Neutrophil (primary cell): ENCODE measurements around the gene CHST9.

Experiments used
- H3K27ac ChIP-seq: fragments of 200-600 bp; sonication (generic); 2 replicates; pipeline ENCODE4 v1.5.1; 2016; ENCODE audit warnings: mild to moderate bottlenecking, moderate library complexity
- H3K27me3 ChIP-seq: fragments of 200-600 bp; sonication (generic); 2 replicates; pipeline ENCODE4 v1.6.0; 2016; ENCODE audit warnings: mild to moderate bottlenecking
- H3K36me3 ChIP-seq: fragments of 200-600 bp; sonication (generic); 2 replicates; pipeline ENCODE4 v1.5.1; 2017
- H3K4me1 ChIP-seq, 2 experiments: fragments of 200-600 bp in 1 of 2; sonication (generic) in 1 of 2; 1 replicate in 1 of 2; 2 replicates in 1 of 2; pipeline versions ENCODE4 v1.5.1 to v1.6.1; 2013 to 2016; ENCODE audit warnings: low read depth in 1 of 2, low read length in 1 of 2, mild to moderate bottlenecking in 1 of 2, moderate library complexity in 1 of 2; ENCODE audit not compliant: control insufficient read depth in 1 of 2, insufficient read depth in 1 of 2
- H3K4me3 ChIP-seq, 2 experiments: fragments of 200-600 bp in 1 of 2; sonication (generic) in 1 of 2; 1 replicate in 1 of 2; 2 replicates in 1 of 2; pipeline ENCODE4 v1.5.1; 2013 to 2016; ENCODE audit warnings: low read depth in 1 of 2, low read length in 1 of 2, mild to moderate bottlenecking in 1 of 2, moderate library complexity in 1 of 2
- H3K9me3 ChIP-seq: fragments of 200-600 bp; sonication (generic); 2 replicates; pipeline ENCODE4 v1.5.1; 2016
- TF ChIP-seq, protein P1 (sequence below): fragments of 200-600 bp; sonication (generic); IDR thresholded peaks from 2 replicates; pipeline ENCODE4 v1.5.1; 2016; ENCODE audit warnings: antibody characterized with exemption

Gene CHST9

DNA sequence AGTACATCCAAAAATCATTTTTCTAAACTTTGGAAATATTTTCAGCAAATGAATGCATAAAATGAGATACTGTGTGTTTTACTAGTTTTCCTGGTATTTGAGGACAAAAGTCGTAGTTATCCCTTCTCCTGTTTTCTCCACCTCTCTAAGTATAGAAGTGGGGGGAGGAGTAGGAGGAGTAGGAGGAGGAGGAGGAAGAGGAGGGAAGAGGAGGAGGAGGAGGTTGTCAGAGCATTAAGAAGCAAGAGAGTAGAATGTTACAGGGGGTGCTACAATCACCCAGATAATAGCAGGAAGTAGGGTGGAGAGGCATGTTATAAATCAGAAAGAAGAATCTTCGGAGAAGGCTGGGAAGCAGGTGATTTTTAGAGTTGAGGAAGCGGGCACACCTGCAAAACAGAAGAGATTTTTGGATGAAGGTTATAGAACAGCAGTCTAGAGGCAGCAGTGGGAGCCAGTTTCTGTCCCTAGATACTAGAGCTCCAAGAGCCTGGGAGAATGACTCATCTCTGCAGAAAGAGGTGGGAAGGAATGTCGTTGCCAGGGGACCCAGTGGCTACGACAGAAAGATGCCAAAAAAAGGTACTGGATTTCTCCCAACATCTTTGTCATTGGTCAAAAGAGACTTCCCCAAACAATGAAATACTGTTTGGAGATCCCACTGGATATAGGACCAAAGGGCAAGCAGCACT lies 275.4 kb downstream of the CHST9 start:
- Histone ChIP-seq H3K27me3 (no peaks in the 10 kb centered on the region), H3K4me1 (no peaks in the 10 kb centered on the region), H3K9me3 (no peaks in the 10 kb centered on the region), H3K4me3 (no peak overlapping the region), H3K27ac (no peak overlapping the region), H3K36me3 (no peaks in the 10 kb centered on the region)
- TF ChIP-seq, protein P1, sequence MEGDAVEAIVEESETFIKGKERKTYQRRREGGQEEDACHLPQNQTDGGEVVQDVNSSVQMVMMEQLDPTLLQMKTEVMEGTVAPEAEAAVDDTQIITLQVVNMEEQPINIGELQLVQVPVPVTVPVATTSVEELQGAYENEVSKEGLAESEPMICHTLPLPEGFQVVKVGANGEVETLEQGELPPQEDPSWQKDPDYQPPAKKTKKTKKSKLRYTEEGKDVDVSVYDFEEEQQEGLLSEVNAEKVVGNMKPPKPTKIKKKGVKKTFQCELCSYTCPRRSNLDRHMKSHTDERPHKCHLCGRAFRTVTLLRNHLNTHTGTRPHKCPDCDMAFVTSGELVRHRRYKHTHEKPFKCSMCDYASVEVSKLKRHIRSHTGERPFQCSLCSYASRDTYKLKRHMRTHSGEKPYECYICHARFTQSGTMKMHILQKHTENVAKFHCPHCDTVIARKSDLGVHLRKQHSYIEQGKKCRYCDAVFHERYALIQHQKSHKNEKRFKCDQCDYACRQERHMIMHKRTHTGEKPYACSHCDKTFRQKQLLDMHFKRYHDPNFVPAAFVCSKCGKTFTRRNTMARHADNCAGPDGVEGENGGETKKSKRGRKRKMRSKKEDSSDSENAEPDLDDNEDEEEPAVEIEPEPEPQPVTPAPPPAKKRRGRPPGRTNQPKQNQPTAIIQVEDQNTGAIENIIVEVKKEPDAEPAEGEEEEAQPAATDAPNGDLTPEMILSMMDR = no peak

DNA sequence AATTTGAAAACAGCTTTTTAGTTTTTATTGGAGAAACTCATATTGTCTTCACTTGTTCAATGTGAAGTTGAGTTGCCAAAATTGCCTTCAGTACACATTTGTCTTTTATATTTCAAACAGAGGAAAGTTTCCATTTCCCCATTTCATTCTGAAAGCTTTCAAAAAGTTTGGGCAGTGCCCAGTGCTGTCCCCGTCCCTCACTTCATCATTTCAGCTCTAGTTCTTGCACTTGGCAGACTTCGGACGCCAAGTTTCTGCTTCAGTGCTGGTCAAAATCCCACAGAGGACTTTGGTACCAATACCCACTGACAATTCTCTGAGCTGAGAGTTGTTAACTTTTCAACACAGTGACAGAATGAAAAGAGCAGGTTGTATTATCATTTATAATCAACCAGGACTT lies 276.2 kb downstream of the CHST9 start:
- TF ChIP-seq, protein P1 = no peak
- H3K9me3 ChIP-seq = no peaks in the 10 kb centered on the region
- no peaks in the 10 kb centered on the region for H3K27me3 ChIP-seq
- H3K4me1 ChIP-seq = no peaks in the 10 kb centered on the region
- H3K36me3 ChIP-seq = no peaks in the 10 kb centered on the region
- H3K4me3 ChIP-seq = no peak overlapping the region
- H3K27ac ChIP-seq = no peak overlapping the region

DNA sequence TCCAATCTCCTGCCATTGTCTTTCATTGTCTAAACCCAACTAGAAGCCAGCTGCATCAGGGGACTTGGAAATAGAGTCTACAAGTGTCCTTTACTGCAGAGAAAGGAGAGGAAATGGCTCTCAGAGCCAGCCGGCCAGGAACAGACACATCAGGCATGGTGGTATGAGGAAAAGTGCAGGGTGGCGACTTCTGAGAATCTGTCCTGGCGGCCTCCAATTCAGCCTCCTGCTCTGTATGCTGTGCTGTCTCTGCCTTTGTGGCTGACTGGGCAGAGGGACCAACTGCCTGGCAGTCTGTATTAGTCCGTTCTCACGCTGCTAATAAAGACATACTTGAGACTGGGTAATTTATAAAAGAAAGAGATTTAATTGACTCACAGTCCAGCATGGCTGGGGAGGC lies 282.8 kb downstream of the CHST9 start:
- no peaks in the 10 kb centered on the region for H3K27me3 ChIP-seq
- TF ChIP-seq, protein P1 = no peak
- H3K4me1 ChIP-seq = no peaks in the 10 kb centered on the region
- H3K4me3 ChIP-seq = no peak overlapping the region
- no peaks in the 10 kb centered on the region for H3K9me3 ChIP-seq
- H3K27ac ChIP-seq = no peak overlapping the region
- no peaks in the 10 kb centered on the region for H3K36me3 ChIP-seq

DNA sequence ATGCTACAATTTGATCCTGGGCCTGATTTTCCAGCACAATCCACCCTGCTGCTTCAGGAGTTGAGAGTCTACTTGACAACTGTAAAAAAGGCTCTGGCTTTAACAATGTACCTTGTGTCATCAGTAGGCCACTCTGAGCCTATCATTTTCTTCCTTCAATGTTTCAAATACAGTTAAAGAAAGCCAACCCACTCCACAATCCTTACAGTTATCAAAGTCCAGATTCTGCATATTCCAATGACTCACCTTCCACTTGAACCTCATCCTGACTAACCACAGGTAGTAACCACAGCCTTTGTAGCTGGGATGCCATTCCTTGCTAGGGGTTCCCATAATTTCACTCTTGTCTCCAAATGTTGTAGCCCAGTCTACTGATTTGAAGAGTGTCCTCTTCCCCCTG lies 284.1 kb downstream of the CHST9 start:
- TF ChIP-seq, protein P1 = no peak

DNA sequence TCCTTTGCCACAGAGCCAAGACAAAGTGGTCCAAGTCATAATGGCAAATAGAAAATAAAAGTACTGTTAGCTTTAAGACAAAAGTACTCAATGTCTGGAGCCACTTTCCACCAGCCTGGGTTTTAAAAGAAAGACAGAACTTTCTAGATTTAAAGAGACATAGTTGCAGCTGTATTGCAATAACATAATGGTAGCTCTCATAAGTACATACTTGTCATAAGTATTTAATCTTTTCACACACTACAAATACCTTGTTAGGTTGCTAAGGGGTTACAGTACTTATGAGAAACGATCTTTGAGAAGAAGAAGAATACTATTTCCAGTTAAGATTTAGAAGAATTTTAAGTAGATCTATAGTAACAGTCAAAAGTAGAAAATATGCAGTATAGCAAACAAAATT lies 290.7 kb downstream of the CHST9 start:
- Histone ChIP-seq H3K4me3 (no peak overlapping the region), H3K36me3 (no peaks in the 10 kb centered on the region), H3K9me3 (no peaks in the 10 kb centered on the region), H3K4me1 (no peaks in the 10 kb centered on the region), H3K27me3 (no peaks in the 10 kb centered on the region), H3K27ac (no peak overlapping the region)
- TF ChIP-seq, protein P1 = no peak

More for the DNA sequence above, 284.1 kb downstream of the CHST9 start:
- H3K27ac ChIP-seq = no peak overlapping the region
- H3K4me3 ChIP-seq = no peak overlapping the region
- H3K27me3 ChIP-seq = no peaks in the 10 kb centered on the region
- no peaks in the 10 kb centered on the region for H3K36me3 ChIP-seq
- H3K4me1 ChIP-seq = no peaks in the 10 kb centered on the region
- H3K9me3 ChIP-seq = no peaks in the 10 kb centered on the region
